Amygdala (tissue), 56 donors: ENCODE data around the gene ACTRT2.

Experiments
- DNase-seq, 56 donors: peaks; one replicate each; lab custom pipeline; 2025; lab: John Stamatoyannopoulos, UW

The ACTRT2 gene

DNA sequence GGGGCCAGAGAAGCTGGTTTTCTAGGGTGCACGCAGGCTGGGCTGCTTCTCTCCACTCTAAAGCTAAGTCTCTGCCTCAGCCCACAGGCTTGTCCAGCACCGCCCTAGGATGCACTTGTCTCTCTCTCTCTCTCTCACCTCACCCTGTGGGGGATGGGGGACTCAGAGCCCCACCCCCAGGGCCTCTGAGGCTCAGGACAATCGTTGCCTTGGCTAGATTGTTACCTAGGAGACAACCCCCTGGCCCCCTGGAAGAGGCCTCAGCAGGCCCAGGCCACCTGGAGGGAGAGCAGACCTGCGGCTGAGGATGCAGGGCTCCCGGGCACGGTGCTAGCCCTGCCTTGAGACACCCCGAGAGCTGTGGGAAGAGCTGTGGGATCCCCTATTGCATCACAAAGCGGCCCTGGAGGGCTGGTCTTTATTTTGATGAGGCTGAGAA is at the start of gene ACTRT2:
Gene ACTRT2, plus strand, starts transcription at position 235 of the 439 bp plus-strand sequence. CDS start 220 bp downstream, outside the sequence.
- no peak for DNase-seq

DNA sequence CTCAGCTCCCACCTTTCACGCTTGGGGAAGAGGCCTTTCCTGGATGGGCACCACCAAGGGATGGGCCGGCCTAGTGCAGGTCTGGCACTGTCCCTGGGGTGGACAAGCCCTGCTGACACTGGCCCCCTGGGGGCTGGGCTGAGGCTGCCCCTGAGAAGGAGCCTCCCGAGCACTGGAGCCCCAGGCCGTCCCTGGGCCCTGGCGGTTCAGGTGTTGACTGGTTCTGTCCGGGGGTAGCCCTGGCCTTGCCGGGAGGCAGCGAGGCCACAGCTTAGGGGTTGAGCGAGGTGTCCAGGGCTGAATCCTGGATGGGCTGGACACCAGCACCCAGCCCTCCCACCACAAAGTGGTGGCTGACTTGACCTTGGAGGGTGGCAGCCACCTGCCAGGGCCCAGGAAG is 49.7 kb upstream of the ACTRT2 start:
- DNase-seq: no peak

DNA sequence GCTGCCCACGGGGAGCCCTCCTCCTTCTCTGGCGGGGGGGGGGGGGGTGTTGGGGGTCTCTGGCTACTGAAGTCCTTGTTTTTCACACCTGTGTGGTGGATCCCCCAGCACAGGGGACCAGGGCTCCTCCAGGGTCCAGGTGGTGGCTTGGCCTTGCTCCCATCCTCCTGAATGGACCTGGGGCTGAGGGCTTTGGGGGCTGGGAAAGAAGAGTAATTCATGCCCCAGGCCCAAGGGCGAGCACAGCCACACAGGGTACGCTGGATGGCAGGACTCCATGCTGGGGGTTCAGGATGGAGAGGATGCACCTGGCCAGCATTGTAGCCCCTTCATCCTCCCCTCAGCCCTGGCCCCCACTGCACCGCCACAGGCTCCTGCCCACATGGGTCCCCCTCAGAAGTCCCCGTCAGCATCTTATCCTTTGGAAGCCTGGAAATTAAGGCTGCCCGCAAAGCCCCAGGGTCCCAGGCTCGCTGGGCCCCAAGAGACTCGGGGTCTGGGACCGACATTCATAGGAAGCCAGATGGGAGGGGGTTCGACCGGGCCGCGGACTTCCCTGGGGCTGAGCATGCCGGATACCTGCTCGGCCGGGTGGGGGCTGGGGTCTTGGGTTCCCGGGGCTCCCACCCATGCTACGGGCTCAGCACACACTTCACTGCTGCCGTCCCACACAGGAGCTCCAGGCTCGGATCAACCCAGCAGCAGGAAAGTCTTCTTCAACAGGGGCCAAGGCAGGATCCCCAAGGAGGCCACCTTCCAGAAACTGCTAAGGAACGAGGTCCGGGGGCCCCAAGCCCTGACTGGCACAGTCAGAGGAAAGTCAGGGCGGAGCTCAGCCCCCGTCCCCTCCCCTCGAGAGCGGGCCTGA is 49.0 kb upstream of the ACTRT2 start:
- DNase-seq: no peak

DNA sequence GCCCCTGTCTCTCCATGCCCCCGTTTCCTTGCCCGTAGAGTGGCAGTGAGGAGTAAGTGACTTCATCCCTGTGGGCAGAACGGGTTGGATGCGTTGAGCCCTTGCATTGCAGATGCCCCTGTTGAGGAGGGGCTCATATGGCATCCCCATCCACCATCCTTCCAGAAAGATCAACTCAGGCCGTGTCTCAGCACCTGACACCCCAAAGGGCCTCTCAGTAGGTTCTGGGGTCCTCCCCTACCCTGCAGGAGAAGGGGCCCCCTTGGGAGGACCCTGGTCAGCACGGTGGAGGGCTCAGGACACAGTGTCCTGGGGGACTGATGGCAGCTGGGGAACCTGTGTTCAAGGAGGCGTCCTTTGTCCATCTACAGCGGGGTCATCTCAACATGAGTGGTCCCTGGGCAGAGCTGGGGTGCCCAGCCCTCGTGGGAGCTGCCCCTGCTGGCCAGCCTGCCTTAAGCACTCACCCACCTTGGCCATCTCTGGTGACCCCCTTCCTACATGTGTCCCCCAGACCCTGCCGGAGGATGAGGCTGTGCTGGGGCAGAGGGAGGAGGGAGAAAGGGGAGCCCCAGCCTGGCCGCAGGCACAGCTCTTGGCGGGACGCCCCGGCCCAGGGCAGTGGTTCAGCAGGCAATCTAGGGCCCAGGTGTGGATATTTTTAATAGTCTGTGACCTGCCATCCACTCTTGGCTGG is 48.2 kb upstream of the ACTRT2 start:
- no peak for DNase-seq

DNA sequence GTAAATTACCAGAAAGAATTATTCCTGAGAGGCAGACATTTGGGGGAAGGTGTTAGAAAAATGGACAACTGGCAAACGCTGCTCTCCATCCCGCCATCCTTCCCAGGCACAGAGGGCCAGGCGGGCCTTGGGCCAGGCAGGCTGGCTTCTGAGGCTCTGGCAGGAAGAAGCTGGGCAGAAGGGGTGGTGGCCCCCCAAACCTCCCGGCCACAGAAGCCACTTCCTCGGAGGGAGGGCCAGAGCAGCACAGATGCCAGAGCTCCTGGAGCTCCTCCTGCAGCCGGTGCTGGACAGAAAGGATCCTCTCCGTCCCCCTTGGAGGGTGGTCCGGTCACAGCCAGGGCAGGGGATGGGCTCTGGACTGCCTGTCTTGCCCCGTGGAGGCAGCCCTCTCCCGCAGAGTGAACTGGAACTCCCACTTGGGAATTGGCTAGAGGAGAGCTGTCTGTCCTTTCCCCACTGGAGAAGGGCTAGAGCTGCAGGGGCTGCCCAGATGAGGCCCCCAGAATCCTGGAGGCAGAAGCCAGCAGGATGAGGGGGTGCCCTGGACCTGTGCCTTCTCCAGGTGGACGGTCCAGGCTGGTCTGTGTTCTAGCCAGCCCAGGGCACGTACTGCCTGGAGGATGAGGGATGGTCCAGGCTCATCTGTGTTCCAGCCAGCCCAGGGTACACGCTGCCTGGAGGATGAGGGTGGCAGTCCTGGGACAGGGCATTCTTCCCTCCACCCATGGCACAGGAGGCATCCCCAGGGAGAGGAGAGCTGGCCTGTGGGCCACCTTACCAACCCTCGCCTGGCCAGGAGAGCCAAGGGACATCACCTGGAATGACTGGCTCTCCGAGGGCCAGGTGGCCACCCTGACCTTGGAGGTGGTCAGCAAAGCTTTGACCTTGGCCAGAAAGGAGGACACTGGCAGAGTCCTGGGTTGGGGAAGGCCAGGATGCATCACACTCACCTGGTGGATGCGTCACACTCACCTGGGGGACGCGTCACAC is 47.4 kb upstream of the ACTRT2 start:
- DNase-seq: no peak

GRCh38 chr1:2974701-2975301 is 46.5 kb upstream of the ACTRT2 start:
- DNase-seq: no peak

- no peak for DNase-seq
Observed at GRCh38 chr1:2975466-2976179, 45.6 kb upstream of the ACTRT2 start.

DNA sequence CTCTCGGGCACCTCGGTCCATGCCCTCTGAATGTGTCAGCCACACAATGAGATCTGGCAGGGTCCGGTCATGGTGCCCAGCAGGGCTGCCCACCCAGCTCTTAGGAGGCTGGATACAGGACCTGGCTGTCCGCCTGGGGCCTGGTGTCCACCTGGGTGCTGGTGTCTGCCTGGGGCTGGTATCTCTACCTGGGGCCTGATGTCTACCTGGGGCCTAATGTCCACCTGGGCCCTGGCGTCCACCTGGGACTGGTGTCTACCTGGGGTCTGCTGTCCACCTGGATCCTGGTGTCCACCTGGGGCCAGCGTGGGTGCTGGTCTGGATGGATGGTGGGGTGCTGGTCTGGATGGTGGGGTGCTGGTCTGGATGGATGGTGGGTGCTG is 45.1 kb upstream of the ACTRT2 start:
- no peak for DNase-seq

DNA sequence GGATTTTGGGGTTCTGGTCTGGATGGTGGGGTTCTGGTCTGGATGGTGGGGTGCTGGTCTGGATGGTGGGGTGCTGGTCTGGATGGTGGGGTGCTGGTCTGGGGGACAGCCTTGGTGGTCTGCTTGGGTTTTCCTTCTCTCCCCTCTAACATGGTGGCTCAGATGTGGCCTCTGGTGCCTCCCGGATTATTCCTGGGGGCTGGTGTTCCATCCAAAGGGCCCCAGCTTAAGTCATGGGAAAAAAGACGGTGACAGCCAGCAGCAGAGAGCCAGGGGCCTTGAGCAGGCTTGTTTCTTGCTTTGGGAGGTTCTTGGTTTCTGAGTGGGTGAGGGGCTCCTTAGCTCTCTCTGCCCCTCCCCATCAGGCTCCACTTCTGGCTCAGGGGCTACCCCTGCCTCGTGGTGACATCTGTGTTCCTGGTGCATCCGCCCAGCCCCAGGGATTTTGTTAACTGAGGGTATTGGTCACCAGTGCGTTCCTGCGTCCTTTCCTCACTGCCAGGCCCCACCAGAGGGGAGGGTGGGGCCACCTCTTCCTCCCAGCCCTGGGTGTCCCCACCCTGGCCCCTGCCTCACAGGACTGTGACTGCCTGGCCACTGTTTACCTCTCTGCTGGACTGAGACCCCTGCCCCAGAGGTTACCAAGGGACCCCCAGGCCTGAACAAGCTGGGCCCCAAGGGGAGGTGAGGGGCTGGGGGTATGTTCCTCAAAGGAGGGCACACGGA is 43.2 kb upstream of the ACTRT2 start:
- DNase-seq: no peak

DNA sequence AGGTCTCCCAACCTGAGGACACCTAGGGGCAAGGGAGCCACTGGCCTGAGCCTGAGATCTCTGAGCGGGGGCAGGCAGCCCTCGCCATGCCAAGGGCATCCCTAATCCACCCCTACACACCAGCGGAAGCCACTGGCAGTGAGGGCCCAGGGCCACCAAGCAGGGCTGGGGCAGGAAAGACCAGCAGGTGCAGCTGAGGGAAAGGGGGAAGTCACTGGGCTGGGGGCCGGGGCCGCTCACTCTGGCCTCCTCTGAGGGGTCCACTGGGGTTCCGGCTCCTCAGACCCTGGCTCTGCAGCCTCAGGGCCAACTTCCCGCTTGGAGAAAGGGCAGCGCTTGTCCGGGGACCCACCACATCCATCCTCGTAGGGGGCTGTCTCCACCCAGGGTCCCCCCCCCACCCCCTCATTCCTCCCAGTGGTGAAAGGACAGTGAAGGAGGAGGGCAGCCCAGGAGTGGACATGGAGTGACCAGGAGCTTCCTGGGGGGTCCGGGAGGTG is 42.5 kb upstream of the ACTRT2 start:
- DNase-seq: no peak

DNA sequence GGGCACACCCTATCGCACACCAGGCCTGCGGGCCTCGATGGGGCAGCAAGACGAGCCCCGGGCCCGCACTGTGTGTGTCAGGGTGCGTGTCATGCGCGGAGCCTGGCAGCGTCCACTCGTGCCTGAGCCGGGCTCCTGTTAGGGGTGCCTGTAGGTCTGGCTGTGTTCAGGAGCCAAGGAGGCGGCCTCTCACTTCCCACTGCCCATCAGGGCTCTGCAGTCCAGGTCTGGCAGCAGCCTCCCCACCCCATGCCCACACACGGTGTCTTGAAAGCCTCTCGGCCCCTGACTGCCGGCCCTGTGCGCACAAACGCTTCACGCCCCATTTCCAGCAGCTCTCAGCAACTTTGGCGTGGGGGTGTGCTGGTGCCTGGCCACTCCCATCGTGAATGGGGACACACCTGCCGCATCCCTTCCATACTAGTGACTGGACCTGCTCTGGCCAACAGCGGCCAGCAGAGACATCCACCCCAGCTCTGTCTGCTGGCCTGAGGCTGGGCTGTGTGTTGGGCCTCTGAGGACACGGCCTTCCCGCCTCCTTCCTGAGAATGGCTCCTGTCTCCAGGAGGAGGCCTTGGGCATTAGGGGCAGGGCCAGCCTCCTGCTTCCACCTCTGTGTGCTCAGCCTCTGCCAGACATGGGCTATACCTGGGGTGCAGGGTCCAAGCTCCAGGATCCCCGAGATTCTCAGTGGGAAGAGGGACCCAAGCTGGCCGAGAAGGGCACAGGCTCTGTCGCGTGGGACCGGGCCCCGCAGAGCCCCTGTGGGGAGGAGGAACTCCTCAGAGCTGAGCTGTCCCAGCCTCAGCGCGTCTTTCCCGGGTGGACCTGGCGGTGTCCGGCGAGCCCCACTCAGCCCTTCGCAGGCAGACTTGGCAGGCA is 41.8 kb upstream of the ACTRT2 start:
- DNase-seq: no peak

DNA sequence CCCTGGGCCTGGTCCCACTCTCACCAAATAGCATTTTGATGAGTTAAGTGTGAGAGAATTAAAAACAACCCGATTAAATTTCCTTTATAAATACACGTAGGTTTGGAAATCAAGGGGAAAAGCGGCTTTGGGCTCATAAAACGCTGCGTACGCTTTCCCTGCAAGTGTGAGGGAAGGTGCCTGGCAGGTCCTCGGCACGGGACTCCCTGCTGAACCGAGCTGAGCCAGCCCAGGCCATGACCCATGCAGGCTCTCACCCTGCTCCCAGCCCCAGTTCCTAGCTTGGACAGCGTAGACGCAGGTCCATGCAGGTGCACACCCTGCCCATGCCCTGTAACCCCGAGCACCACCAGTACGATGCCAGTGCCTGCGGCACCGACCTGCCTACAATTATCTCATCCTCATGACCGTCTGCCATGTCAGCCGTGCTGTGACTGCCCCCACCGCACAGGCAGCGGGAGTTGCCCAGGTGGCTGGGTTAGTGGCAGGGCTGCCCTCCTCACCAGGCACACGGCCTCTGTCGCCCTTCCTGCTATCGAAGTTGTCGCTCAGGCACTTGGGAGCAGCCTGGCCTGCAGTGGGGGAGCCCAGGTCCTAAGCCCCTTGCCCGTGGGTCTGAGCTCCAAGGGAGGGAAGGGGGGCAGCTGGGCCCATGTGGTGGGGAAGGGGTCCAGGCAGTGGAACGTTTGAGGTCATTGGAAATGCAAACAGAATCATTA is 41.0 kb upstream of the ACTRT2 start:
- DNase-seq: no peak

DNA sequence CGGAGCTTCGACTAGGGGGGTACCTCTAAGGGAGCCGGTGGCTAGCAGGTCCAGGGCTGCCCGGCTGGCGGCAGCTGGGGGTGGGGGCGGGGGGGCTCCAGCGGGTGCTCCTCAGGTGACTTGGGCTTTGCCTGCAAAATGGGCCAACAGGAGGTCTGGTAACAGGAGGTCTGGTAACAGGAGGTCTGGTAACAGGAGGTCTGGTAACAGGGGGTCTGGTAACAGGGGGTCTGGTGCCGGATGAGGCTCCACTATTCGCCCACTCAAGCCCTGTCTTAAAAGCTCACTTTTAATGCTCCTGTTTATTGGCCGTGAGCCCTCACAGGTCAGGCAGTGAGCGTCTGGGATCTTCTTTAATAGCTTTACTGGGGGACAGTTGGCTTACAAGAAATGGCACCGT is 40.4 kb upstream of the ACTRT2 start:
- DNase-seq: no peak

DNA sequence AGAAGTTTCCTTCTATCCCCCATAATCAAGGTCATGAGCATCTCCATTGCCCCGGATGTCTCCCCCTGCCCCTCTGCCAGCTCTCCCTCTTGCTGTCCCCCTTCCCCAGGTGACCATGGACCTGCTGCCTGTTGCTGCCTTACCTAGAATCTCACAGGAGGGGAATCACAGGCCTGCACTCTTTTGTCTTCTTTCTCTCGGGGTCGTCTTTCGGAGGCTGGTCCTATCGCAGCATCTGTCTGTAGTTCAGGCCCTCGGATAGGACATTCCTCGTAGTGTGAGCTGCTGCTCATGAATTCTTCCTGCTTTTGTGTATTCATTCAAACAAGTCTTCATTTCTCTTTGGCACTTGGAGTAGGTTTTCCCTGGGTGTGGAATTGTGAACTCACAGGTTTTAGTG is 39.9 kb upstream of the ACTRT2 start:
- DNase-seq: no peak

DNA sequence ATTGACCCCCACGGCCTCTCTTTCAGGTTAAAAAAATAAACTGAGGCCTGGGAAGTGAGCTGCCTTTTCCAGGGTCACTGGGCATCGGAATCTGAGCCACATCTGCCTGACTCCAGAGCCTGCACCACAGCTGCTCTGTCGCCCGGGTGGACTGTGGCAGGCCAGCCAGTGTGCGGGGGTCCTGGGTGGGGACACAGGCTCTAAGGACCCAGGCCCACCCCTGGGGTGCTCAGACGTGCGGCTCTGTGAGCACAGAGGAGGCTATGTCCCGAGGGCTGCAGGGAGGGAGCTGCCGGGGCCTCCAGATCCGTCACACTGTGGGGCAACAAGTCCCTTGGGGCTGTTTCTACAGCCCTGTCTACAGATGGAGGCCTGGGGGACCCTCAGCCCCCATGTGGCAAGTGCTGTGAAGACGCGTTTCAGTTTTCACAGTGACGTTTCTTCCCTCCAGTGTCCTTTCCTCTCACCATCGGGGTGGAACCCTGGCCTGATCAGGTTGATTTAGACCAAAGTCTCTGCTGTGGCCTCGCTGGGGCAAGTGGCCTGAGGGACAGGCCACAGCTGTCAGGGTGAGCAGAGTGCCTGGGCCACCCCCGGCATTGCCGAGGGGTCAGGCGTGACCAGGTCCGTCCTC is 39.2 kb upstream of the ACTRT2 start:
- no peak for DNase-seq

DNA sequence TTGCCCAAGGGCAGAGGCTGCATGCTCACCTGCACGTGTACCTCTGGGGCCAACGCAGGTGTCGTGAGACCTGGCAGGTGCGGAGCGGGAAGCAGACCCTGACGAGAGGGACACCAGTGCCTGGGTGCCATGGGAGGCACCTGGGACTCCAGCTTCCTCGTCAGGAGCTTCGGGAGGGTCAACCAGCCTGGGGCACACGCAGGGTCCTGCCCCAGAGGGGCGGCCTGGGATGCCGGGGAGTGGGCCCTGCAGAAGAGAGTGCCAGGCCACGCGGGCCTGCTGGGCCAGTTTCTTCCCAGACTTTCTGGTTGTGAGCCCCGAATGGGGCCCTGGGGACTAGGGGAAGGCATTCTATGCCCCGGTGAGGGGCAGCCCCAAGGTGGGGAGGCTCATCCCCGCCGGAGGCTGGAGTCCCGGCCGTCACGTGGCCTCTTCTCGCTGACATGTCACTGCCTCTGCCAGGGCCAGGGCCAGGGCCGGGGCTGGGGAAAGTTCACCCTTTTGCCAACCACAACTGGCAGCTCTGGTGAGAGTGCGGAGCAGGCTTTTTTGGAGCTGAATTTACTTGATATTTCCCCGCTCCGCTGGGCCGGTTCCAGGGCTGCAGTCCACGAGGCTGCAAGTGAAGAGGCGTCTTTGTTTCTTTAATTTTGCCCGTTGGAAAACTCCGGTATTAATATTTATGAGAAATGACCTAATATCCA is 38.5 kb upstream of the ACTRT2 start:
- DNase-seq: peak in 48 of 56 donors; percentile 28 to 94 (median 65)
